ENCODE results near the gene NFYB.

The NFYB gene

GRCh38 chr12:104142543-104142942 is 4.5 kb upstream of the NFYB start:
- Histone ChIP-seq H3K4me2 (ENCODE audit: low read length) (no peak overlapping the region), H3K23ac (ENCODE audit: low read length) (no peak overlapping the region), H3K4me1 (ENCODE audit: control insufficient read depth, low read depth, low read length) (peaks cover 3% of the 10 kb centered on the region), H3K18ac (ENCODE audit: low read length) (no peak overlapping the region), H3K79me1 (ENCODE audit: low read length) (no peaks in the 10 kb centered on the region), H2BK5ac (ENCODE audit: low read length) (no peak overlapping the region), H3K4ac (ENCODE audit: low read depth, low read length) (no peak overlapping the region), H3K79me2 (ENCODE audit: control insufficient read depth, insufficient read depth, low read length) (no peaks in the 10 kb centered on the region), H3K9ac (ENCODE audit: low read length) (no peak overlapping the region), H2AK5ac (ENCODE audit: low read length) (no peak overlapping the region), H3K27me3 (ENCODE audit: insufficient read depth, low read length, poor library complexity) (no peaks in the 10 kb centered on the region), H4K8ac (ENCODE audit: low read depth, low read length) (no peak overlapping the region), H3K27ac (ENCODE audit: low read depth, low read length) (no peak overlapping the region), H3K36me3 (ENCODE audit: control insufficient read depth, insufficient read depth, low read length) (no peaks in the 10 kb centered on the region), H2BK120ac (ENCODE audit: low read depth, low read length) (no peak overlapping the region), H4K5ac (ENCODE audit: low read length) (no peak overlapping the region), H3K4me3 (ENCODE audit: low read length) (no peak overlapping the region), H2BK15ac (replicated peaks; ENCODE audit: low read depth) (no peak overlapping the region), H3K56ac (ENCODE audit: low read length) (no peak overlapping the region)
- no peak for DNase-seq
- no CpG with 5 or more reads among the region's 2 CpGs for WGBS (ENCODE audit: extremely low coverage, insufficient coverage, low lambda C conversion rate)

GRCh38 chr12:104138797-104139152 is 765 bp upstream of the NFYB start:
- H3K27me3 ChIP-seq (ENCODE audit: insufficient read depth, low read length, poor library complexity), result no peaks in the 10 kb centered on the region
- peak overlapping the region; percentile 90 for H3K56ac ChIP-seq (ENCODE audit: low read length)
- H3K4me1 ChIP-seq (ENCODE audit: control insufficient read depth, low read depth, low read length), result peaks cover 6% of the 10 kb centered on the region
- WGBS (ENCODE audit: extremely low coverage, insufficient coverage, low lambda C conversion rate), result no CpG with 5 or more reads among the region's 7 CpGs
- peaks cover 4% of the 10 kb centered on the region for H3K79me1 ChIP-seq (ENCODE audit: low read length)
- H3K4me3 ChIP-seq (ENCODE audit: low read length), result no peak overlapping the region
- no peak overlapping the region for H4K8ac ChIP-seq (ENCODE audit: low read depth, low read length)
- no peak overlapping the region for H2BK15ac ChIP-seq (replicated peaks; ENCODE audit: low read depth)
- peak; percentile 36 for DNase-seq
- H3K79me2 ChIP-seq (ENCODE audit: control insufficient read depth, insufficient read depth, low read length), result peaks cover 12% of the 10 kb centered on the region
- no peak overlapping the region for H4K5ac ChIP-seq (ENCODE audit: low read length)
- no peak overlapping the region for H3K4ac ChIP-seq (ENCODE audit: low read depth, low read length)
- H2BK5ac ChIP-seq (ENCODE audit: low read length), result no peak overlapping the region
- H3K4me2 ChIP-seq (ENCODE audit: low read length), result peak overlapping the region; percentile 66
- H3K36me3 ChIP-seq (ENCODE audit: control insufficient read depth, insufficient read depth, low read length), result no peaks in the 10 kb centered on the region
- no peak overlapping the region for H2BK120ac ChIP-seq (ENCODE audit: low read depth, low read length)
- H2AK5ac ChIP-seq (ENCODE audit: low read length), result no peak overlapping the region
- H3K18ac ChIP-seq (ENCODE audit: low read length), result peak overlapping the region; percentile 93
- H3K23ac ChIP-seq (ENCODE audit: low read length), result no peak overlapping the region
- no peak overlapping the region for H3K27ac ChIP-seq (ENCODE audit: low read depth, low read length)
- peak overlapping the region; percentile 78 for H3K9ac ChIP-seq (ENCODE audit: low read length)

- peak overlapping the region; percentile 63 for H2BK120ac ChIP-seq (ENCODE audit: low read depth, low read length)
- H3K4me1 ChIP-seq (ENCODE audit: control insufficient read depth, low read depth, low read length), result peaks cover 6% of the 10 kb centered on the region
- H3K4me3 ChIP-seq (ENCODE audit: low read length), result peak overlapping the region; percentile 80
- peak overlapping the region; percentile 90 for H3K4ac ChIP-seq (ENCODE audit: low read depth, low read length)
- no peak overlapping the region for H2BK15ac ChIP-seq (replicated peaks; ENCODE audit: low read depth)
- peak overlapping the region; percentile 95 for H4K8ac ChIP-seq (ENCODE audit: low read depth, low read length)
- peaks cover 3% of the 10 kb centered on the region for H3K36me3 ChIP-seq (ENCODE audit: control insufficient read depth, insufficient read depth, low read length)
- H3K27me3 ChIP-seq (ENCODE audit: insufficient read depth, low read length, poor library complexity), result no peaks in the 10 kb centered on the region
- peak overlapping the region; percentile 100 for H3K27ac ChIP-seq (ENCODE audit: low read depth, low read length)
- H3K18ac ChIP-seq (ENCODE audit: low read length), result peak overlapping the region; percentile 99
- no peak overlapping the region for H4K5ac ChIP-seq (ENCODE audit: low read length)
- peak overlapping the region; percentile 94 for H3K56ac ChIP-seq (ENCODE audit: low read length)
- peak overlapping the region; percentile 92 for H3K9ac ChIP-seq (ENCODE audit: low read length)
- H3K4me2 ChIP-seq (ENCODE audit: low read length), result peak overlapping the region; percentile 66
- H2AK5ac ChIP-seq (ENCODE audit: low read length), result no peak overlapping the region
- peaks cover 15% of the 10 kb centered on the region for H3K79me2 ChIP-seq (ENCODE audit: control insufficient read depth, insufficient read depth, low read length)
- no CpG with 5 or more reads among the region's 78 CpGs for WGBS (ENCODE audit: extremely low coverage, insufficient coverage, low lambda C conversion rate)
- H3K79me1 ChIP-seq (ENCODE audit: low read length), result peaks cover 7% of the 10 kb centered on the region
- peak overlapping the region; percentile 48 for H3K23ac ChIP-seq (ENCODE audit: low read length)
- H2BK5ac ChIP-seq (ENCODE audit: low read length), result peak overlapping the region; percentile 62
- DNase-seq, result peak; percentile 72
Observed at GRCh38 chr12:104137001-104137901, 759 bp downstream of the NFYB start.

GRCh38 chr12:104136577-104136976 is 1.4 kb downstream of the NFYB start:
- Histone ChIP-seq H2BK120ac (ENCODE audit: low read depth, low read length) (no peak overlapping the region), H3K18ac (ENCODE audit: low read length) (no peak overlapping the region), H3K9ac (ENCODE audit: low read length) (peak overlapping the region; percentile 92), H3K4me2 (ENCODE audit: low read length) (peak overlapping the region; percentile 66), H3K4me1 (ENCODE audit: control insufficient read depth, low read depth, low read length) (peaks cover 6% of the 10 kb centered on the region), H3K4ac (ENCODE audit: low read depth, low read length) (no peak overlapping the region), H2AK5ac (ENCODE audit: low read length) (no peak overlapping the region), H3K4me3 (ENCODE audit: low read length) (no peak overlapping the region), H3K56ac (ENCODE audit: low read length) (peak overlapping the region; percentile 94), H2BK15ac (replicated peaks; ENCODE audit: low read depth) (no peak overlapping the region), H4K5ac (ENCODE audit: low read length) (no peak overlapping the region), H2BK5ac (ENCODE audit: low read length) (no peak overlapping the region), H3K79me2 (ENCODE audit: control insufficient read depth, insufficient read depth, low read length) (peaks cover 15% of the 10 kb centered on the region), H3K36me3 (ENCODE audit: control insufficient read depth, insufficient read depth, low read length) (peaks cover 3% of the 10 kb centered on the region), H3K27me3 (ENCODE audit: insufficient read depth, low read length, poor library complexity) (no peaks in the 10 kb centered on the region), H4K8ac (ENCODE audit: low read depth, low read length) (no peak overlapping the region), H3K23ac (ENCODE audit: low read length) (no peak overlapping the region), H3K79me1 (ENCODE audit: low read length) (peaks cover 7% of the 10 kb centered on the region), H3K27ac (ENCODE audit: low read depth, low read length) (no peak overlapping the region)
- DNase-seq, result no peak

- Histone ChIP-seq H3K4me2 (ENCODE audit: low read length) (no peak overlapping the region), H3K27ac (ENCODE audit: low read depth, low read length) (no peak overlapping the region)
Observed at GRCh38 chr12:104134882-104135281, 3.1 kb downstream of the NFYB start.

More at GRCh38 chr12:104134882-104135281, 3.1 kb downstream of the NFYB start:
- Histone ChIP-seq H3K9ac (ENCODE audit: low read length) (no peak overlapping the region), H3K4me1 (ENCODE audit: control insufficient read depth, low read depth, low read length) (peaks cover 6% of the 10 kb centered on the region), H3K18ac (ENCODE audit: low read length) (no peak overlapping the region), H2BK15ac (replicated peaks; ENCODE audit: low read depth) (no peak overlapping the region), H3K4me3 (ENCODE audit: low read length) (no peak overlapping the region), H3K23ac (ENCODE audit: low read length) (no peak overlapping the region), H3K27me3 (ENCODE audit: insufficient read depth, low read length, poor library complexity) (no peaks in the 10 kb centered on the region), H2BK120ac (ENCODE audit: low read depth, low read length) (no peak overlapping the region), H2AK5ac (ENCODE audit: low read length) (no peak overlapping the region), H3K79me2 (ENCODE audit: control insufficient read depth, insufficient read depth, low read length) (peaks cover 15% of the 10 kb centered on the region), H3K79me1 (ENCODE audit: low read length) (peaks cover 9% of the 10 kb centered on the region), H3K36me3 (ENCODE audit: control insufficient read depth, insufficient read depth, low read length) (peaks cover 3% of the 10 kb centered on the region), H4K5ac (ENCODE audit: low read length) (no peak overlapping the region), H3K4ac (ENCODE audit: low read depth, low read length) (no peak overlapping the region), H2BK5ac (ENCODE audit: low read length) (no peak overlapping the region), H4K8ac (ENCODE audit: low read depth, low read length) (no peak overlapping the region), H3K56ac (ENCODE audit: low read length) (no peak overlapping the region)
- no peak for DNase-seq
- WGBS (ENCODE audit: extremely low coverage, insufficient coverage, low lambda C conversion rate), result no CpG with 5 or more reads among the region's 1 CpG
